HepG2 (cell line): ENCODE data around the gene TMEM50B. TPM values are rescaled to one million over a fixed set of nuclear protein-coding genes. Genes with fewer than 3 reads are reported as not detected.

Experiments
- ATF1 ChIP-seq: IDR thresholded peaks from 2 replicates; pipeline ENCODE4 v1.6.1; 2016; ENCODE audit warnings: mild to moderate bottlenecking, control low read depth
- KMT2A ChIP-seq: sonication (generic); formaldehyde crosslinking; IDR thresholded peaks from 2 replicates; pipeline ENCODE4 v1.4.0; 2020; ENCODE audit warnings: missing genetic modification reagents
- NBN ChIP-seq: fragments of 450-650 bp; conservative IDR thresholded peaks from 2 replicates; pipeline ENCODE4 v1.6.1; 2017
- RAD51 ChIP-seq: fragments of 450-650 bp; IDR thresholded peaks from 2 replicates; pipeline ENCODE4 v1.6.1; 2016; ENCODE audit warnings: borderline replicate concordance
- ZBTB44 ChIP-seq: sonication (generic); formaldehyde crosslinking; IDR thresholded peaks from 2 replicates; pipeline ENCODE4 v1.4.0; 2020; ENCODE audit warnings: missing genetic modification reagents
- ZFP82 ChIP-seq: sonication (generic); formaldehyde crosslinking; IDR thresholded peaks from 2 replicates; pipeline ENCODE4 v1.5.1; 2020; ENCODE audit warnings: mild to moderate bottlenecking, missing genetic modification reagents, borderline replicate concordance
- ZNF20 ChIP-seq: sonication (generic); formaldehyde crosslinking; IDR thresholded peaks from 2 replicates; pipeline ENCODE4 v1.4.0; 2020; ENCODE audit warnings: mild to moderate bottlenecking, moderate library complexity, missing genetic modification reagents
- ZNF263 ChIP-seq: sonication (generic); formaldehyde crosslinking; IDR thresholded peaks from 2 replicates; pipeline ENCODE4 v1.4.0; 2020; ENCODE audit warnings: missing genetic modification reagents
- ZNF367 ChIP-seq: sonication (generic); formaldehyde crosslinking; IDR thresholded peaks from 2 replicates; pipeline ENCODE4 v1.4.0; 2020; ENCODE audit warnings: missing genetic modification reagents, borderline replicate concordance
- ZNF407 ChIP-seq: sonication (generic); formaldehyde crosslinking; IDR thresholded peaks from one replicate; pipeline ENCODE4 v1.5.1; 2020; ENCODE audit warnings: mild to moderate bottlenecking, missing genetic modification reagents; ENCODE audit errors: not compliant biosample characterization
- ZNF430 ChIP-seq: sonication (generic); formaldehyde crosslinking; IDR thresholded peaks from 2 replicates; pipeline ENCODE4 v1.9.0; 2021; ENCODE audit warnings: mild to moderate bottlenecking, missing genetic modification reagents
- ZNF567 ChIP-seq: sonication (generic); formaldehyde crosslinking; IDR thresholded peaks from 2 replicates; pipeline ENCODE4 v1.8.1; 2023; ENCODE audit warnings: mild to moderate bottlenecking, missing genetic modification reagents, borderline replicate concordance
- ZNF816 ChIP-seq: sonication (generic); formaldehyde crosslinking; IDR thresholded peaks from 2 replicates; pipeline ENCODE4 v1.8.0; 2022; ENCODE audit warnings: missing genetic modification reagents, mild to moderate bottlenecking, borderline replicate concordance
- ZNF850 ChIP-seq: sonication (generic); formaldehyde crosslinking; conservative IDR thresholded peaks from 2 replicates; pipeline ENCODE4 v1.9.0; 2021; ENCODE audit warnings: mild to moderate bottlenecking, missing genetic modification reagents
- polyA plus RNA-seq, 8 experiments: library from polyadenylated mRNA; depleted of rRNA in 3 of 8; stranded (reverse) in 7 of 8; unstranded in 1 of 8; fragments of >200 nt; fragmentation: Illumina TruSeq in 4 of 8; extraction: Trizol in 4 of 8; gene quantifications; 2 replicates each; pipeline versions ENCODE4 v1.2.1 to v1.2.3, GENCODE V29; 2011 to 2016; ENCODE audit warnings: low read depth in 4 of 8, missing spikeins in 1 of 8, mixed read lengths in 1 of 8; ENCODE audit not compliant: insufficient read depth in 1 of 8
- total RNA-seq, 5 experiments: library from RNA; depleted of rRNA; stranded (reverse); fragments of >200 nt; fragmentation: Illumina TruSeq; extraction: Trizol; gene quantifications; 2 replicates each; pipeline ENCODE4 v1.2.3, GENCODE V29; 2016; ENCODE audit warnings: low read depth in 1 of 5
- TF ChIP-seq, protein P1 (sequence below): sonication (generic); formaldehyde crosslinking; IDR thresholded peaks from 2 replicates; pipeline ENCODE4 v1.5.0; 2020; ENCODE audit warnings: missing genetic modification reagents, mild to moderate bottlenecking, borderline replicate concordance
- TF ChIP-seq, protein P2 (sequence below): sonication (generic); formaldehyde crosslinking; IDR thresholded peaks from 2 replicates; pipeline ENCODE4 v1.8.0; 2022; ENCODE audit warnings: low read depth, missing genetic modification reagents
- TF ChIP-seq, protein P3 (sequence below): sonication (generic); formaldehyde crosslinking; IDR thresholded peaks from 2 replicates; pipeline ENCODE4 v1.4.0; 2020; ENCODE audit warnings: missing genetic modification reagents; ENCODE audit errors: not compliant biosample characterization

The TMEM50B gene
- total and polyA plus RNA-seq, 2 of the 13 experiments (the other 11 are each of a cell fraction or from before 2014, with no cell fraction given) = 29.9 to 46.3 TPM

DNA sequence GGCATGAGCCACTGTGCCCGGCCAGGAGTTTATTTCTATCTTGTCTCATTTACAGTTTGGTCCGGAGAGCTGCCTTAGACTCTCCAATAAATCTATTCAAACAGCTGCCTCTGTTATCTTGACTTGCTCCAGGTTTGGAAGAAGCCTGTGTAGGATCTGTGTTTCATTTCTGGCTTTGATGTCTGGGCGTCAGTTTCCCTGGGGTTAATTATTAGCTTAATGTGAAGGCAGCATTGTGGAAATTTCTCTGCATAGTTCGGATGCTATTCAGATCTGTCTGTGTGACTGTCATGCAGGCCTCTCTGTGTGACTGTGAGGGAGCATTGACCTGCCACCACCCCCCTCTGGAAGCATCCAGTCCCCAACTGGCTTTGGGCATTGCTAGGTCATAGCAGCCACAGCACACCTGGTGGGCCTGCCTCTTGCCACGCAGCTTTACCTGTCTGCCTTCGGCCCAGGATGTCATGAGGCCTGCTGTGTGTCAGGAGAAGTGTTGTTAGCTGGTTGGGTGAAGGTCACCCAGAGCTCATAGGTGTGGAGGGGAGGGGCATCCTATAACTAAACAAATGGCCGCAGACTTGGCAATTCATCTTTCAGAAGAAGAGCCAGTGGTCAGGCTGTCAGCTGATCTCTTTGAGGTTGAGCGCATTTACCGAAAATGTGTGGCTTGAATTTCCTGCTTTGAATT is 66.8 kb downstream of the TMEM50B start (continued):
- TF ChIP-seq ATF1 (CRISPR knock-in tag) (peak; percentile 57; the same call in 1 of the 2 replicates), KMT2A (CRISPR knock-in tag) (peak; percentile 34), NBN (no peak), ZNF407 (CRISPR knock-in tag) (no peak), ZNF263 (CRISPR knock-in tag) (no peak), ZNF430 (CRISPR knock-in tag) (no peak), ZFP82 (CRISPR knock-in tag) (no peak), RAD51 (no peak), ZNF20 (no peak), ZBTB44 (CRISPR knock-in tag) (no peak), ZNF850 (CRISPR knock-in tag) (no peak), ZNF816 (no peak), ZNF367 (no peak), ZNF567 (CRISPR knock-in tag) (no peak)
- TF ChIP-seq, protein P1, sequence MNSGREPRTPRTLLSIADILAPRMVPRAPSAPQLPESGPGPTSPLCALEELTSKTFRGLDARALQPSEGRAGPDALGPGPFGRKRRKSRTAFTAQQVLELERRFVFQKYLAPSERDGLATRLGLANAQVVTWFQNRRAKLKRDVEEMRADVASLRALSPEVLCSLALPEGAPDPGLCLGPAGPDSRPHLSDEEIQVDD = no peak
- TF ChIP-seq, protein P2, sequence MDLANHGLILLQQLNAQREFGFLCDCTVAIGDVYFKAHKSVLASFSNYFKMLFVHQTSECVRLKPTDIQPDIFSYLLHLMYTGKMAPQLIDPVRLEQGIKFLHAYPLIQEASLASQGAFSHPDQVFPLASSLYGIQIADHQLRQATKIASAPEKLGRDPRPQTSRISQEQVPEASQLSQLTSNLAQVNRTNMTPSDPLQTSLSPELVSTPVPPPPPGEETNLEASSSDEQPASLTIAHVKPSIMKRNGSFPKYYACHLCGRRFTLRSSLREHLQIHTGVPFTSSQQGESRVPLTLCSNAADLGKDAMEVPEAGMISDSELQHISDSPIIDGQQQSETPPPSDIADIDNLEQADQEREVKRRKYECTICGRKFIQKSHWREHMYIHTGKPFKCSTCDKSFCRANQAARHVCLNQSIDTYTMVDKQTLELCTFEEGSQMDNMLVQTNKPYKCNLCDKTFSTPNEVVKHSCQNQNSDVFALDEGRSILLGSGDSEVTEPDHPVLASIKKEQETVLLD = no peak
- TF ChIP-seq, protein P3, sequence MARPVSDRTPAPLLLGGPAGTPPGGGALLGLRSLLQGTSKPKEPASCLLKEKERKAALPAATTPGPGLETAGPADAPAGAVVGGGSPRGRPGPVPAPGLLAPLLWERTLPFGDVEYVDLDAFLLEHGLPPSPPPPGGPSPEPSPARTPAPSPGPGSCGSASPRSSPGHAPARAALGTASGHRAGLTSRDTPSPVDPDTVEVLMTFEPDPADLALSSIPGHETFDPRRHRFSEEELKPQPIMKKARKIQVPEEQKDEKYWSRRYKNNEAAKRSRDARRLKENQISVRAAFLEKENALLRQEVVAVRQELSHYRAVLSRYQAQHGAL (CRISPR knock-in tag) = no peak
